Duodenal mucosa (tissue), 2 donors: Measurements from ENCODE around the gene MTRF1L.

ENCODE experiments used
- H3K27ac ChIP-seq: one replicate; pipeline ENCODE4 v1.7.0; 2013; ENCODE audit warnings: low read depth, low read length
- H3K27me3 ChIP-seq, 2 donors: one replicate each; pipeline ENCODE4 v1.7.0; 2013; ENCODE audit warnings: low read length in 2 of 2, control low read depth in 1 of 2; ENCODE audit not compliant: insufficient read depth in 2 of 2, control insufficient read depth in 1 of 2
- H3K36me3 ChIP-seq, 2 donors: one replicate each; pipeline ENCODE4 v1.7.0; 2013; ENCODE audit warnings: low read length in 2 of 2, control low read depth in 1 of 2; ENCODE audit not compliant: insufficient read depth in 2 of 2, control insufficient read depth in 1 of 2
- H3K4me1 ChIP-seq, 2 donors: one replicate each; pipeline ENCODE4 v1.7.0; 2013; ENCODE audit warnings: low read length in 2 of 2, control low read depth in 1 of 2; ENCODE audit not compliant: insufficient read depth in 2 of 2, control insufficient read depth in 1 of 2
- H3K4me3 ChIP-seq, 2 donors: one replicate each; pipeline ENCODE4 v1.7.0; 2013; ENCODE audit warnings: low read length in 2 of 2, low read depth in 1 of 2
- H3K9ac ChIP-seq, 2 donors: one replicate each; pipeline ENCODE4 v1.7.0; 2013; ENCODE audit warnings: low read length in 2 of 2, low read depth in 1 of 2
- H3K9me3 ChIP-seq, 2 donors: one replicate each; pipeline ENCODE4 v1.7.0; 2013; ENCODE audit warnings: low read length in 2 of 2, control low read depth in 1 of 2; ENCODE audit not compliant: control insufficient read depth in 1 of 2

Gene MTRF1L, protein sequence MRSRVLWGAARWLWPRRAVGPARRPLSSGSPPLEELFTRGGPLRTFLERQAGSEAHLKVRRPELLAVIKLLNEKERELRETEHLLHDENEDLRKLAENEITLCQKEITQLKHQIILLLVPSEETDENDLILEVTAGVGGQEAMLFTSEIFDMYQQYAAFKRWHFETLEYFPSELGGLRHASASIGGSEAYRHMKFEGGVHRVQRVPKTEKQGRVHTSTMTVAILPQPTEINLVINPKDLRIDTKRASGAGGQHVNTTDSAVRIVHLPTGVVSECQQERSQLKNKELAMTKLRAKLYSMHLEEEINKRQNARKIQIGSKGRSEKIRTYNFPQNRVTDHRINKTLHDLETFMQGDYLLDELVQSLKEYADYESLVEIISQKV

GRCh38 chr6:153002613-153003365 is at the start of gene MTRF1L:
MTRF1L (minus strand) TSS chr6:153002709; CDS start chr6:153002685, 24 bp downstream.
- Histone ChIP-seq H3K27ac (peak within 1 kb of the TSS; percentile 43), H3K9ac (peak within 1 kb of the TSS; percentile 88 to 94), H3K27me3 (no peaks in the 10 kb centered on the region), H3K4me3 (peak within 1 kb of the TSS; percentile 93 to 97), H3K36me3 (no peaks in the 10 kb centered on the region), H3K9me3 (no peaks in the 10 kb centered on the region), H3K4me1 (peaks cover 24 to 26% of the 10 kb centered on the region in 2 donors)

DNA sequence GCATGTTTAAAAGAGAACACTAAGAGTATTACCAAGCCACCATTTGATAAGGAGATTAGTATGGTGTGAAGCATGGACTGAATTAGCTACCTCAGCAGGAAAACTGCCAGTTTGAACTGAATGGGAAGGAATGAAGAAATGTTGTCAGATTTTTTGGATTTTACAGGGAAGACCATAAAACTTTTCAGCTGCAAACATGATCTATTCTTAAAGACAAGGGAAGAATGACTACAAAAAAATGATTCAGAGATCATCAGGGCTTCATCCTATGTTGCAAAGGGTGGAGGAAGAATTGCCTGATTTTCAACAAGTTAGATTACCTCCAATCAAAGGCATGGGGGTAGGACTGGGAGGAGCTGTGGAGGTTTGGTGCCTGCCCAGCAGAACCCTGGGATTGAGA is 49.3 kb upstream of the MTRF1L start:
- H3K4me3 ChIP-seq: no peak overlapping the region
- H3K9ac ChIP-seq: no peak overlapping the region
- H3K36me3 ChIP-seq: no peaks in the 10 kb centered on the region
- H3K27ac ChIP-seq: no peak overlapping the region
- H3K9me3 ChIP-seq: no peaks in the 10 kb centered on the region
- no peaks in the 10 kb centered on the region for H3K4me1 ChIP-seq
- H3K27me3 ChIP-seq: no peaks in the 10 kb centered on the region

DNA sequence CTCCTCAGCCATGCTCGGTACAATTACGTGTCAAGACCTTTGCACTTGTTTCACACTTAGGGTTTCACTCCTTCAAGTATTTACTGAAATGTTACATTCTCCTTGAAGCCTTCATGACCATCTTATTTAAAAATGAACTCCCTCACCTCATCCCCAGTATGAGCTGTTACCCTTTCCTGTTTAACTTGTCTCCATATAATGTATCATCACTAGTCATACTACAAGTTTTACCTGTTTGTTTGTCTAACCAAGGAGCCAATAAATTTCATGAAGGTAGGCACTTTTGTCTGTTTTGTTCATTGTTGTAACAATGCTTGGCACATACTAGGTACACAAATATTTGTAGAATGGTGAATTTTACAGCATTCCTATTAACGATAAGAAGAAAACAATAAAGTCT is 46.1 kb upstream of the MTRF1L start:
- Histone ChIP-seq H3K36me3 (no peaks in the 10 kb centered on the region), H3K4me1 (peaks cover 0 to 4% of the 10 kb centered on the region in 2 donors), H3K9ac (no peak overlapping the region), H3K4me3 (no peak overlapping the region), H3K27ac (no peak overlapping the region), H3K27me3 (no peaks in the 10 kb centered on the region), H3K9me3 (no peaks in the 10 kb centered on the region)

- H3K27me3 ChIP-seq: no peaks in the 10 kb centered on the region
- no peaks in the 10 kb centered on the region for H3K9me3 ChIP-seq
- H3K4me1 ChIP-seq: peaks cover 0 to 4% of the 10 kb centered on the region in 2 donors
- H3K4me3 ChIP-seq: no peak overlapping the region
- no peaks in the 10 kb centered on the region for H3K36me3 ChIP-seq
- H3K9ac ChIP-seq: no peak overlapping the region
- H3K27ac ChIP-seq: no peak overlapping the region
These were observed 44.9 kb upstream of the MTRF1L start for GRCh38 chr6:153047386-153047785.

- Histone ChIP-seq H3K27me3 (no peaks in the 10 kb centered on the region), H3K9ac (no peak overlapping the region), H3K27ac (no peak overlapping the region), H3K9me3 (no peaks in the 10 kb centered on the region), H3K36me3 (no peaks in the 10 kb centered on the region), H3K4me1 (peaks cover 0 to 4% of the 10 kb centered on the region in 2 donors), H3K4me3 (no peak overlapping the region)
These were observed 42.8 kb upstream of the MTRF1L start for GRCh38 chr6:153045271-153045670.

GRCh38 chr6:153044295-153044694 is 41.8 kb upstream of the MTRF1L start:
- Histone ChIP-seq H3K27ac (no peak overlapping the region), H3K27me3 (no peaks in the 10 kb centered on the region)

DNA sequence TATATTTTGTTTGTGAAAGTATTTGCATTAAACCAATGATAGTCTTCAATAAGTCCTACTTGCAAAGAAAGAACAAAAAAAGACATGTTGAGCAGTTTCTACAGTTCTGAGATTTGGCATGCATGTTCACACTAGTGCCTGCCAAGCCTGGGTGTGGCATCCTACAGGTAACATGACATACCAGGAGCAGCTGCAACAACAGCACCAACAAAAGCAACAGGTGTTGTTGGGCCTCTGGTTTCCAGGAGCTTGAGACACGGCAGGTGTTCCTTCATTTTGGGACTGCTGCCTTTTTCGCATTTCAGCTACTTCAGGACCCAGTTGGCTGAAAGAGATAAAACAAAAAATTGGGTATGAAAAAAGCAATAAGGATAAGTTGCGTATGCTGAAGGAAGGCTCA is 41.2 kb upstream of the MTRF1L start:
- Histone ChIP-seq H3K27ac (no peak overlapping the region), H3K4me1 (peaks cover 0 to 4% of the 10 kb centered on the region in 2 donors), H3K4me3 (no peak overlapping the region), H3K9ac (no peak overlapping the region), H3K9me3 (no peaks in the 10 kb centered on the region), H3K27me3 (no peaks in the 10 kb centered on the region), H3K36me3 (no peaks in the 10 kb centered on the region)

More at GRCh38 chr6:153044295-153044694, 41.8 kb upstream of the MTRF1L start:
- Histone ChIP-seq H3K9ac (no peak overlapping the region), H3K9me3 (no peaks in the 10 kb centered on the region), H3K4me1 (peaks cover 0 to 4% of the 10 kb centered on the region in 2 donors), H3K36me3 (no peaks in the 10 kb centered on the region), H3K4me3 (no peak overlapping the region)

GRCh38 chr6:153038378-153039057 is 36.0 kb upstream of the MTRF1L start:
- Histone ChIP-seq H3K9ac (no peak overlapping the region), H3K27ac (no peak overlapping the region), H3K36me3 (no peaks in the 10 kb centered on the region), H3K4me3 (no peak overlapping the region), H3K9me3 (no peaks in the 10 kb centered on the region), H3K27me3 (no peaks in the 10 kb centered on the region), H3K4me1 (no peaks in the 10 kb centered on the region)

GRCh38 chr6:153034139-153034538 is 31.6 kb upstream of the MTRF1L start:
- H3K27me3 ChIP-seq: no peaks in the 10 kb centered on the region
- no peak overlapping the region for H3K4me3 ChIP-seq
- H3K9ac ChIP-seq: no peak overlapping the region
- H3K27ac ChIP-seq: no peak overlapping the region
- no peaks in the 10 kb centered on the region for H3K9me3 ChIP-seq
- no peaks in the 10 kb centered on the region for H3K4me1 ChIP-seq
- no peaks in the 10 kb centered on the region for H3K36me3 ChIP-seq
